ENCODE results near the gene SH3GL1. TPM values are rescaled to one million over a fixed set of nuclear protein-coding genes. Genes with fewer than 3 reads are reported as not detected.
A peak's percentile ranks its signal among the peaks of the same experiment; 100 is the strongest.

SH3GL1 gene
- polyA plus RNA-seq, 1 of the 3 experiments (the other 2 are of a cell fraction), result 82.8 TPM

DNA sequence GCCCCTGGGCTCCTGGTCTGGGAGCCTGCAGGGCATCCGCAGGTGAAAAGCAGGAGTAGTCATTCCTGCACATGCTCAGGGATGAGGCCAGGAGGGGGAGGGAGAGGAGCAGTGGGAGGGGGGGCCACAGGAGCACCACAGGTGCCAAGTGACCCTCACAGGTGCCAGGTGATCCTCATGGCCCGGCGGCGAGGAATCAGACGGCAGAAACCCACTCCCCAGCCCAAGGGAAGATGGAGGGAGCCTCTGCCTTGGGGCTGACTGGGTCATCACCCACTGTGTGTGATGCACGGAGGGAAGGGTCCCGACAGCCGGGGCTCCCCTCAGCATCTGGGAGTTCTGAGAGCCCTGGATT lies 27.4 kb downstream of the SH3GL1 start:
- peaks cover 39 to 68% of the 10 kb centered on the region in 2 experiments for H3K4me1 ChIP-seq (ENCODE audit: control insufficient read depth in 1 of 2, insufficient read depth in 2 of 2, low read depth in 1 of 2, low read length in 1 of 2)
- POLR2A ChIA-PET, result interaction anchor here (0.6 kb wide), 1 partner anchor 81 kb away, joined by 3 read pairs; no protein-coding TSS in a partner anchor
- H3K9me3 ChIP-seq, result no peaks in the 10 kb centered on the region
- H3K4me2 ChIP-seq, result no peak overlapping the region
- peaks cover 26% of the 10 kb centered on the region; the same call in 1 of the 2 replicates for H4K20me1 ChIP-seq (ENCODE audit: insufficient read depth)
- no peak overlapping the region for H3K9ac ChIP-seq
- no peak overlapping the region for H2AFZ ChIP-seq (ENCODE audit: low read depth)
- H3K9me2 ChIP-seq, result no peaks in the 10 kb centered on the region
- TF ChIP-seq GATA2 (CRISPR knock-in tag; IDR thresholded peaks at IDR 0.05) (no peak), SMC3 (IDR thresholded peaks at IDR 0.05; ENCODE audit: low read depth, low read length) (no peak), MXI1 (IDR thresholded peaks at IDR 0.05; ENCODE audit: low read depth, low read length) (no peak), RAD21 (IDR thresholded peaks at IDR 0.05; ENCODE audit: low read length) (no peak), TCF12 (IDR thresholded peaks at IDR 0.05) (no peak), FOXJ3 (CRISPR knock-in tag; IDR thresholded peaks at IDR 0.05) (no peak), REST (IDR thresholded peaks at IDR 0.05; ENCODE audit: low read depth, low read length) (no peak), YY1 (IDR thresholded peaks at IDR 0.05; ENCODE audit: low read depth) (no peak)
- H3K36me3 ChIP-seq (replicated peaks in 1 of 2; ENCODE audit: control insufficient read depth in 1 of 2, insufficient read depth in 2 of 2, low read length in 1 of 2), result no peaks in the 10 kb centered on the region
- H3K27ac ChIP-seq (ENCODE audit: low read depth in 2 of 2, low read length in 1 of 2), result peak overlapping the region in 1 of 2 experiments; percentile 92; a peak in 2 of 4 replicates
- WGBS (ENCODE audit: low lambda C conversion rate), result 93% methylated on average over 8 of the region's 8 CpGs
- H3K4me3 ChIP-seq (ENCODE audit: low read depth in 2 of 2, low read length in 1 of 2), result no peak overlapping the region
- H3K79me2 ChIP-seq (ENCODE audit: insufficient read depth), result peaks cover 100% of the 10 kb centered on the region
- no peaks in the 10 kb centered on the region for H3K27me3 ChIP-seq (ENCODE audit: insufficient read depth)
- H3F3A ChIP-seq (replicated peaks; ENCODE audit: insufficient read depth), result peaks cover 12% of the 10 kb centered on the region
- no peak for DNase-seq
- CTCF ChIA-PET, result interaction anchor here (0.9 kb wide), 1 partner anchor 27 kb away, joined by 4 read pairs; the partner anchor contains the start of gene SH3GL1

- peak overlapping the region in 1 of 2 experiments; percentile 92; a peak in 2 of 4 replicates for H3K27ac ChIP-seq (ENCODE audit: low read depth in 2 of 2, low read length in 1 of 2)
- POLR2A ChIA-PET, result interaction anchor here (0.6 kb wide), 1 partner anchor 81 kb away, joined by 3 read pairs; no protein-coding TSS in a partner anchor
- peaks cover 22% of the 10 kb centered on the region; the same call in 1 of the 2 replicates for H4K20me1 ChIP-seq (ENCODE audit: insufficient read depth)
Observed at GRCh38 chr19:4372165-4373012, 28.0 kb downstream of the SH3GL1 start.

More at GRCh38 chr19:4372165-4373012, 28.0 kb downstream of the SH3GL1 start:
- no peaks in the 10 kb centered on the region for H3K27me3 ChIP-seq (ENCODE audit: insufficient read depth)
- CTCF ChIA-PET, result interaction anchor here (0.9 to 1.3 kb wide), 4 partner anchors 9 to 105 kb away, joined by 3 to 4 read pairs (median 4); partner anchors contain the start of genes MPND and SH3GL1
- peaks cover 12% of the 10 kb centered on the region for H3F3A ChIP-seq (replicated peaks; ENCODE audit: insufficient read depth)
- H2AFZ ChIP-seq (ENCODE audit: low read depth), result no peak overlapping the region
- H3K4me3 ChIP-seq (ENCODE audit: low read depth in 2 of 2, low read length in 1 of 2), result no peak overlapping the region
- DNase-seq, result no peak
- H3K36me3 ChIP-seq (replicated peaks in 1 of 2; ENCODE audit: control insufficient read depth in 1 of 2, insufficient read depth in 2 of 2, low read length in 1 of 2), result no peaks in the 10 kb centered on the region
- TF ChIP-seq GATA2 (CRISPR knock-in tag; IDR thresholded peaks at IDR 0.05), result no peak
- TF ChIP-seq CHD2 (IDR thresholded peaks at IDR 0.05; ENCODE audit: low read length, partially characterized antibody), result no peak
- TF ChIP-seq MEF2A (IDR thresholded peaks at IDR 0.05; ENCODE audit: borderline replicate concordance, low read depth), result no peak
- TF ChIP-seq NFIC (IDR thresholded peaks at IDR 0.05; ENCODE audit: borderline replicate concordance), result no peak
- no peak for TF ChIP-seq SIN3A (IDR thresholded peaks at IDR 0.05; ENCODE audit: borderline replicate concordance, low read depth, low read length)
- no peak for TF ChIP-seq POLR2AphosphoS5 (IDR thresholded peaks at IDR 0.05; ENCODE audit: low read depth, low read length)
- no peak for TF ChIP-seq TCF12 (IDR thresholded peaks at IDR 0.05)
- no peak for TF ChIP-seq ELF1 (IDR thresholded peaks at IDR 0.05)
- TF ChIP-seq FOSL2 (IDR thresholded peaks at IDR 0.05; ENCODE audit: borderline replicate concordance, low read depth), result no peak
- no peak overlapping the region for H3K4me2 ChIP-seq
- no peaks in the 10 kb centered on the region for H3K9me2 ChIP-seq
- 95% methylated on average over 14 of the region's 22 CpGs for WGBS (ENCODE audit: low lambda C conversion rate)
- peaks cover 100% of the 10 kb centered on the region for H3K79me2 ChIP-seq (ENCODE audit: insufficient read depth)
- no peak overlapping the region for H3K9ac ChIP-seq
- H3K9me3 ChIP-seq, result no peaks in the 10 kb centered on the region
- H3K4me1 ChIP-seq (ENCODE audit: control insufficient read depth in 1 of 2, insufficient read depth in 2 of 2, low read depth in 1 of 2, low read length in 1 of 2), result peaks cover 40 to 73% of the 10 kb centered on the region in 2 experiments
